ENCODE measurements around the gene SPC25. TPM values are rescaled to one million over a fixed set of nuclear protein-coding genes. Genes with fewer than 3 reads are reported as not detected.
A peak's percentile ranks its signal among the peaks of the same experiment; 100 is the strongest.

The SPC25 gene
- total and polyA plus RNA-seq, 10 of the 15 experiments (the other 5 are each of a cell fraction or from before 2014, with no cell fraction given) = 18.7 to 61.5 (median 32.0) TPM

GRCh38 chr2:168939918-168940317, 49.7 kb upstream of the SPC25 start (continued):
- TF ChIP-seq NFIC (IDR thresholded peaks at IDR 0.05; ENCODE audit: low read depth, low read length) = peak; percentile 70
- TF ChIP-seq, protein P1, sequence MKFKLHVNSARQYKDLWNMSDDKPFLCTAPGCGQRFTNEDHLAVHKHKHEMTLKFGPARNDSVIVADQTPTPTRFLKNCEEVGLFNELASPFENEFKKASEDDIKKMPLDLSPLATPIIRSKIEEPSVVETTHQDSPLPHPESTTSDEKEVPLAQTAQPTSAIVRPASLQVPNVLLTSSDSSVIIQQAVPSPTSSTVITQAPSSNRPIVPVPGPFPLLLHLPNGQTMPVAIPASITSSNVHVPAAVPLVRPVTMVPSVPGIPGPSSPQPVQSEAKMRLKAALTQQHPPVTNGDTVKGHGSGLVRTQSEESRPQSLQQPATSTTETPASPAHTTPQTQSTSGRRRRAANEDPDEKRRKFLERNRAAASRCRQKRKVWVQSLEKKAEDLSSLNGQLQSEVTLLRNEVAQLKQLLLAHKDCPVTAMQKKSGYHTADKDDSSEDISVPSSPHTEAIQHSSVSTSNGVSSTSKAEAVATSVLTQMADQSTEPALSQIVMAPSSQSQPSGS (IDR thresholded peaks at IDR 0.05; ENCODE audit: low read length) = peak; percentile 51; the same call in 1 of the 2 replicates

GRCh38 chr2:168939061-168939460, 48.8 kb upstream of the SPC25 start:
- H2AFZ ChIP-seq (ENCODE audit: control insufficient read depth, low read depth, low read length) = no peak overlapping the region
- no peak for ATAC-seq
- H3K36me3 ChIP-seq (ENCODE audit: control insufficient read depth in 2 of 2, insufficient read depth in 2 of 2, low read length in 1 of 2) = no peaks in the 10 kb centered on the region
- H3K27me3 ChIP-seq (replicated peaks in 1 of 2; ENCODE audit: control insufficient read depth in 2 of 2, insufficient read depth in 2 of 2, low read length in 1 of 2) = peaks cover 0 to 2% of the 10 kb centered on the region in 2 experiments; a peak in 1 of 4 replicates
- no peaks in the 10 kb centered on the region for H4K20me1 ChIP-seq (ENCODE audit: control insufficient read depth, insufficient read depth)
- no peaks in the 10 kb centered on the region for H3K79me2 ChIP-seq (ENCODE audit: control insufficient read depth, insufficient read depth, low read length)
- ChIA-PET CTCF (interaction anchor here (2.2 kb wide), 1 partner anchor 10 kb away, joined by 5 read pairs; no protein-coding TSS in a partner anchor), SMC1A (ENCODE audit: uncharacterized antibody, unreplicated experiment) (no interaction called here), POLR2A (no interaction called here), RAD21 (ENCODE audit: unreplicated experiment) (no interaction called here)
- H3K4me1 ChIP-seq (ENCODE audit: control insufficient read depth, insufficient read depth, low read length) = no peaks in the 10 kb centered on the region
- no peak overlapping the region for H3K4me2 ChIP-seq (ENCODE audit: control insufficient read depth, insufficient read depth)
- no peak overlapping the region for H3K4me3 ChIP-seq
- in situ Hi-C loops (cut with MboI) (no loop called here), intact Hi-C loops (cut with micrococcal nuclease; ENCODE audit: unreplicated experiment) (no loop called here)
- no peaks in the 10 kb centered on the region for H3K9me3 ChIP-seq (replicated peaks; ENCODE audit: control insufficient read depth, insufficient read depth, low read length)
- no peak for FAIRE-seq
- no TSS peak for BruUV-seq (replicated peaks)
- no peak for DNase-seq (ENCODE audit: low read depth, low spot score)
- no peak overlapping the region for H3K27ac ChIP-seq (ENCODE audit: control insufficient read depth, insufficient read depth)
- H3K9ac ChIP-seq (ENCODE audit: control insufficient read depth, insufficient read depth, low read length) = no peak overlapping the region
- TF ChIP-seq POLR2AphosphoS5 (IDR thresholded peaks at IDR 0.05; ENCODE audit: low read length) (no peak), MEF2B (IDR thresholded peaks at IDR 0.05; ENCODE audit: partially characterized antibody, poor library complexity, severe bottlenecking) (no peak), EED (IDR thresholded peaks at IDR 0.05; ENCODE audit: low read depth) (no peak), CHD4 (IDR thresholded peaks at IDR 0.05) (no peak)
- 90% methylated on average over 1 of the region's 1 CpG for WGBS (ENCODE audit: insufficient coverage, insufficient replicate concordance, low lambda C conversion rate, missing lambda C conversion rate)
